HG03442 (cell line): ENCODE results near the gene ATAD5.
"Not testable (repeated sequence)": the region's sequence is repeated elsewhere in the genome, so short reads cannot be mapped to it uniquely, and the experiment has no call there.

ENCODE experiments used
- ATAC-seq: cut with Tn5 transposase; IDR thresholded peaks from one replicate; pipeline ENCODE4 v1.9.1; 2021; ENCODE audit warnings: mild to moderate bottlenecking, moderate library complexity; ENCODE audit not compliant: unreplicated experiment

The ATAD5 gene

DNA sequence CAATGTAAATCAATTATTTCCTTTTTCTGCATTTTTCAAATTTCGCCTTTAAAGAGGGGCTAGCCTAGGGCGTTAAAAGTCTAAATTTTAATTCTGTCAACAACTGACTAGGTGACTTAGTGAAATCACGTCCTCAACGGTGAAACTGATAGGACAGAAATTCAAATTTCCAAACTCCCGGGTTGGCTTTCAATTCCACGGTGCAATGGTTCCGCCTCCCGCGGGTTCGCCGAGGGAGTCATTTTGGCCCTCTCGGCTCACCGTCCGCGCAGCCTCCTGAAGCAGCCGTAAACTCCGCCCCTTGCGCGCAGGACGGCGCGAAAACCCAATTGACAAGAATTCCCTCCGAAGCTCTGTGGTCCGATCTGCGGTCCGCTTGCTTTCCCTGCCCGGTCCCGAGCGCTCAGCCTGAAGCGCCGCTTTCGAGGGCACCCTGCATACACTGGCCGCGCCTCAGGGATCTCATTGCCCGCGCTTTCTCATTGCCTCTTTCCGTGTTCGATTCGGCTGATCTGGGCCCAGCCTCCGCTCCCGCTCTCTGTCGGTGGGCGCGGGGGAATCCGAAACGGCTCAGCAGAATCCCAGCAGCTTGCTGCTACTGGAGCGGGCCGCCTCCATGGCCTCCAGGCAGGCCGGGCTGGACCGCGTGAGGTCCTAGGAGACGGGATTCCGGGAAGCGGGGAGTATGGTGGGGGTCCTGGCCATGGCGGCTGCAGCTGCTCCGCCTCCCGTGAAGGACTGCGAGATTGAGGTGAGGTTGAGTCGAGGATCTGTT lies at the start of gene ATAD5:
TSS of gene ATAD5 (plus strand) at position 304 of the 775 bp plus-strand sequence. CDS start at position 686, 382 bp downstream.
- peak; percentile 64 for ATAC-seq

DNA sequence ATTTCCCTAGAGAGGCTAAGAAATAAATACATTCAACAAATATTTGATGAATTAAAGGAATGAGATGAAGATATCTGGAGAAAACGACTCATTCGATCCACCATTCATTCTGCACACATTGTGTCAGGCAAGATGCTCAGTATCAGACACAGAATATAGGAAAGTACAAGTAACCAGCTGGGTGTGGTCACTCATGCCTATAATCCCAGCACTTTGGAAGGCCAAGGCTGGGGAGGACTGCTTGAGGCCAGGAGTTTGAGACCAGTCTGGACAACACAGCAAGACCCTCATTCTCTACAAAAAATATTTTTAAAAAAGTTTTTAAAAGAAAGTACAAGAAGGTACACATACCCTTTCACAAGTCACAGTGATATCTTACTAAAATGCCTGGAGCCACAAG lies 49.6 kb upstream of the ATAD5 start:
- no peak for ATAC-seq

- ATAC-seq = no peak
Observed at GRCh38 chr17:30788918-30789317, 42.8 kb upstream of the ATAD5 start.

- ATAC-seq = no peak
Observed at GRCh38 chr17:30790279-30790678, 41.5 kb upstream of the ATAD5 start.

GRCh38 chr17:30793282-30793977 lies 38.3 kb upstream of the ATAD5 start:
- no peak for ATAC-seq

DNA sequence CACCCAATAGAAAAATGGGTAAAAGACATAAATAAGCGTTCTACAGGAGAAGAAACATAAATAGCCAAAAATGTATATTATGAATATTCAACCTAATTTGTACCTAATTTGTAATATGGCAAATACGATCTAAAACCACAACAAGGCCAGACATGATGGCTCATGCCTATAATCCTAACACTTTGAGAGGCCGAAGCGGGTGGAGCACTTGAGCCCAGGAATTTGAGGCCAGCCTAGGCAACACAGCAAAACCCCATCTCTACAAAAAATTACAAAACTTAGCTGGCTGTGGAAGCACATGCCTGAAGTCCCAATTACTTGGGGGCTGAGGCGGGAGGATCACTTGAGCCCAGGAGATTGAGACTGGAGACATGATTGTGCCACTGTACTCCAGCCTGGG lies 37.4 kb upstream of the ATAD5 start:
- ATAC-seq = no peak

DNA sequence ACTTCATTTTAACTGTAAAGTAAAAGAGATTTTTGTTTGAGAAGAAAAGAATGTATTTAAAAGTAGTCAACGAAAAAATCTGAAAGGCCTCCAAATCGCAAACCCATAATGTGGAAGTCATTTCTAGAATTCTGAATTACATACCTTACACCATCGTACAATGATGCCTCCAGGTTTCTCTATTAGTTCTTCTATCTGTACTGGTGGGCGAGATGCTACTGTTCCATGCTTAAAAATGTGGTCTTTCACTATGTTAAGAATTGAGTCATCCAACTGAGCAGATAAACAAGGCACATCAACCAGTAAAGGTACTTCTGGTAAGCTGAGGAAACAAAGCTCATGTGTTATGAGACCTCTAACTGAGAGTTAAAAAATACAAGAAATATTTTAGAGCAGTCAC lies 35.8 kb upstream of the ATAD5 start:
- no peak for ATAC-seq

DNA sequence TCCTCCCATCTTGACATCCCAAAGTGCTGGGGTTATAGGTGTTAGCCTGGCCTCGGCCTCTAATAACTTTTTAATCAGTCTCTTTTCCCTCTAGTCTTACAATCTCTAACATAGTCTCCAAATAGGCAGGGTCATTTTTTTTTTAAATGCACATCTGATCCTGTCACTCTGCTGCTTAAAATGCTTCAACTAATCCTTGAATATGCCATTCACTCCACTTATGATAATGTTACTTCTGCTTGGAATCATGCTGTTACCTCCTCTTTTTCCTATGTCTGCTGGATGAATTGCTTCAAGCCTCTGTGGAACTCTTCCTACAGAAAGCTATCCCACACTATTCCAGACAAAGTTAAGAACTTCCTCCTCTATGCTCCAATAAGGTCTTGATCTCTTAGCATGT lies 30.1 kb upstream of the ATAD5 start:
- no peak for ATAC-seq

DNA sequence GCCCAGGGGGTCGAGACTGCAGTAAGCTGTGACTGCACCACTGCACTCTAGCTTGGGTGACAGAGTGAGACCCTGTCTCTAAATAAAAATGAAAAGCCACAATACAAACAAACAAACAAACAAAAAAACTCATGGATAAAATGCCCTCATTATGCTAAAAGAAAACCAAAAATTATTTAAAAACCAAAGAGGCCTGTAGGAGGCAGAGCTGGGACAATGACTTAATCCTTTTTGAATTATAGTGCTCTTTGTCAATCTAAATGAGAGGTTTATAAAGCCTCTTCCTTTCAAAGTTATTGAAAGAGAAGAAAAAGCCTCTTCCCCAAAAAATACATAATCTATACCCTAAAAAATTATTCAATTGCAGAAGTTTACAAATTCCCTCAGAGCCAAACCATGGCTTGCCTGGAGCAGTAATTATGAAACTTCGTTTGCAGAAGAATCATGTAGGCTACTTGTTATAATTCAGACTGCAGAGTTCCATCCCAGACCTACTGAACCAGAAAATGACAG lies 25.8 kb upstream of the ATAD5 start:
- no peak for ATAC-seq

DNA sequence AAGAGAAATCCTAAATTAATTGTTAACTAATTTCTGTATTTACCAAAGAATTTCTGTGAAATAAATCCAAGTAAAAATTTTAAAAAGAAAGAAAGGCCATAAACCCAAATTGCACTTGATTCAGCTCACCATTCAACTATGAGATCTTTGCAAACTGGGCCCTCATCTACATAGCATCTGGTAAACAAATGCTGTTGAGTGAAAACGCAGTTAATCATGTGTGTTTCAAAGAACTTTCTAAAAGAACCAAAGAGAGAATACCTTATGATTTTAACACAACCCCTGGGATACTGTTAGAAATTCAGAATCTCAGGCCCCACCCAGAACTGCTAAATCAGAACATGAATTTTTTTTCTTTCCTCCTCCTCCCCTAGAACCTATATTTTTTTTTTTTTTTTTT lies 23.9 kb upstream of the ATAD5 start:
- ATAC-seq = no peak

GRCh38 chr17:30808785-30809286 lies 22.9 kb upstream of the ATAD5 start:
- ATAC-seq = peak; percentile 76

- ATAC-seq = no peak
Observed at GRCh38 chr17:30809867-30810266, 21.9 kb upstream of the ATAD5 start.

DNA sequence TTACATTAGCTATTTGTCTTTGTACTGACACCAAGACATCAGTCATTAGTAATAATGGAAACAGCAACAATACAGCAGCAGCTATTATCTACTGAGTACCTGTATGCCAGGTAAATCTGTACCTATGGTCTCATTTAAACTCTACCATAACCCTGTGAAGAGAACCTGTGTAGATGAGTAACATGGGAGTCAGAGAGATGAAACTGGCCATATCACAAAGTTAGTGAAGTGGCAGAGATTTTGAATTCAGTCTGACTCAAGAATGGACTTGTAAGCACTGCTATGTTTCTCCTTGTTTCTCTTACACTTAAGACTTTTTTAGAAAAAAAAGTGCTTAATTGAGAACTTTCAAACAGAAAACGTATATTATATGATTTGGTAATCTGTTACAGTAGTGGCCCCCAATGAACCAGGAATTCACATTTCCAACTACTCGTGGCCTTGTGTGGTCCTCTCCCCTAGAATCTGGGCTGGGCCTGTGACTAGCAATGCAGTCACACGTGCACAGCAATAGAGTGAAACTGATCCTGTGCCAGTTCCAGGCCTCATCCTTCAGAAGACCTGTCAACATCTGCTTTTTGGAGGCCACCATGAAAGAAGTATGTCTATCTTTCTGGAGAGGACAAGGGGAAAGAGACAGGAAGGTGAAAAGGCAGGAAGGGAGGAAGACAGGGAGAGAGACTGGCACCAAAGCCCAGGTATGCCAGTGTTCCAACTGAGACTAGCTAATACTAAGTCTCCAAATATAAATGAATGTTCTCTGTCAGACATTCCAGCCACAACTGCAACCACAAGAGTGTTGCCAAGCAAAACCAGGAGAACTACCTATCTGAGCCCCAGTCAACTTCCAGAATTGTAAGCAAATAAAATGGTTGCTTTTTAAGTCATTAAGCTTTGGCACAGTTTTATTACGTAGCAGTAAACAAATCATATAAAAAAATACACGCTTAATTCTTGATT lies 19.3 kb upstream of the ATAD5 start:
- ATAC-seq = no peak

- not testable (repeated sequence) for ATAC-seq
Observed at GRCh38 chr17:30814236-30814635, 17.5 kb upstream of the ATAD5 start.

- ATAC-seq = not testable (repeated sequence)
Observed at GRCh38 chr17:30814860-30815259, 16.9 kb upstream of the ATAD5 start.

- no peak for ATAC-seq
Observed at GRCh38 chr17:30816165-30816564, 15.6 kb upstream of the ATAD5 start.

- ATAC-seq = no peak
Observed at GRCh38 chr17:30819971-30820705, 11.6 kb upstream of the ATAD5 start.

DNA sequence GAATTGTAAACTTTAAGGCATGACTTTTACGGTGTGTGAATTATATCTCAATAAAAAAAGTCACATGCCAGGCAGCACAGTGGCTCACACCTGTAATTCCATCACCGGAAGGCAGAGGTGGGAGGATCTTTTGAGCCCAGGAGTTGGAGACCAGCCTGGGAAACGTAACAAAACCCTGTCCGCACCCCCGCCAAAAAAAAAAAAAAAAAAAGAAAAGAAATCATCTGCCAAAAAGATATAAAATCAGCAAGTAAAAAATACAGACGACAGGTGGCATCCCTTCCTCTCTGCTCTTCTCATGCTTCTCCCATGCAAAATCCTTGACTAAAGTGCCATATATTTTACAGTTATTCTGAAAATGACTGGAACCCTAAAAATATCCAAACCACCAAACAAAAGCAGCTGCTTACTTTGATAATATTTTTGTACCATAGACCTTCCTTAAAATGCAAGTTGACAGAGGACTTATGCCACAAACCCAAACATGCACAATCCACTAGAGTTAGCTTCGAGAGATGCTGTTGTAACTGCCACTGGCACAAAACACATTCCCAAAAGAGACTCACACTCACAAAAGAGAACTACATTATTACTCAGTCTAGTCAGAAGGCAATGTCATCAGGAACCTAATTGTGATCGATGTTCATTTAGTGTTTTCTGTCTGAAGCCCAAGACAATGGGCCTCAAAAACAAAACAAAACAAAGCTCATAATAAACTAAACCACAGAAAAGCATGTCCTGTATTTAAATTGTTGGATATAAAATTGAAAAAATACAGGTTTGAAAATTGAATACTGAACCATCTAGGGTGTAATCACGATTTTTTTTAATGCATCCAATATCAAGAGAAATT lies 9.7 kb upstream of the ATAD5 start:
- ATAC-seq = no peak

GRCh38 chr17:30822919-30823318 lies 8.8 kb upstream of the ATAD5 start:
- ATAC-seq = not testable (repeated sequence)
